ENCODE data around the gene PUM2.
A peak's percentile ranks its signal among the peaks of the same experiment; 100 is the strongest.
"Not testable (repeated sequence)": the region's sequence is repeated elsewhere in the genome, so short reads cannot be mapped to it uniquely, and the experiment has no call there.

The PUM2 gene

DNA sequence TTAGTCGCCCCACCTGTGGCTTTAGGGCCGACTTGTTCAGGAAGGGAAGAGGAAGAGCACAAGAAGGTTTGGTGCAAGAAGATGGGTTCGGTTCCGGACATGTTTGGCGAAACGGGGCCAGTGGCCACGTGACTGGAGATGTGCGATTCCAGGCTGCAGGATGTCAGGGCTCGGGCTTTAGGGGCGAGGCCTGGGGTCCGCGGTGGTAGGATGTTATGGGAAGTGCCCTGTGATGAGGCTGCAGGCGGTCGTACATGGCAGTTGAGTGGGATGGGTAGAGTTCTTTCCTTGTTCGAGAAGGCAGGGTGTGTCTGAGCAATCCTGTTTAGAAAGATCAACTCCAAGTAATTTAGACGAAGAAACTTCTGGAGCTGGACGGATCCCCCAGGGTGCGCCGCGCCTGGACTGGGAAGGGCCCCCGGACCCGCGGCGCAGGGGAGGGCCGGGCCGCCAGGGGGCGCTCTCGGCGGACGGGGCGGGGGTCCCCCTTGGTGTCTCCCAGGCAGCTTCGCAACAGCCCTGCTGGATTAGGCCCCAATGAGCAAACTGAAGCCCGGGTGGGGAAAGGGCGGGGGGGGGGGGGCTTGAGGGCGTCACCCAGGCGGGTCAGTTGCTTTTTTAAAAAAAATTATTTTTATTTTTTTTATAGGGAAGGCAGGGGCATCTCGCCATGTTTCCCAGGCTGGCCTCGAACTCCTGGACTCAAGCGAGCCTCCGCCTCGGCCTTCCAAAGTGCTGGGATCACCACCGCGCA lies 108.5 kb downstream of the PUM2 start:
- peak overlapping the region in 5 of 7 experiments; percentile 8 to 71 (median 46) for H3K4me3 ChIP-seq (ENCODE audit: control insufficient read depth in 1 of 7, extremely low read depth in 1 of 7, insufficient read depth in 4 of 7, low read depth in 2 of 7, low read length in 6 of 7)
- peak in 2 of 3 donors; percentile 35 to 47 for DNase-seq
- H3K4me1 ChIP-seq (ENCODE audit: control extremely low read depth in 1 of 4, control insufficient read depth in 4 of 4, insufficient read depth in 4 of 4, low read length in 3 of 4): peaks cover 0 to 4% (median 0%) of the 10 kb centered on the region in 4 experiments
- H3K9me3 ChIP-seq (ENCODE audit: control extremely low read depth in 1 of 5, control insufficient read depth in 4 of 5, insufficient read depth in 2 of 5, low read depth in 1 of 5, low read length in 4 of 5): peaks cover 0 to 2% (median 0%) of the 10 kb centered on the region in 5 experiments
- ChIA-PET CTCF (interaction anchor here (1.0 to 2.2 kb wide), 4 partner anchors 10 to 37 kb away, joined by 3 to 7 read pairs (median 4); no protein-coding TSS in a partner anchor), POLR2A (no interaction called here)
- WGBS (ENCODE audit: insufficient coverage): 53% methylated on average over 27 of the region's 43 CpGs
- H3K27ac ChIP-seq (ENCODE audit: insufficient read depth in 1 of 2, low read depth in 1 of 2, low read length in 2 of 2, poor library complexity in 1 of 2, severe bottlenecking in 2 of 2): no peak overlapping the region
- no peaks in the 10 kb centered on the region for H3K27me3 ChIP-seq (replicated peaks in 2 of 5; ENCODE audit: control insufficient read depth in 4 of 5, insufficient read depth in 5 of 5, low read length in 4 of 5)
- peaks cover 0 to 7% (median under 1%) of the 10 kb centered on the region in 4 experiments for H3K36me3 ChIP-seq (ENCODE audit: control insufficient read depth in 4 of 4, insufficient read depth in 4 of 4, low read length in 3 of 4)

DNA sequence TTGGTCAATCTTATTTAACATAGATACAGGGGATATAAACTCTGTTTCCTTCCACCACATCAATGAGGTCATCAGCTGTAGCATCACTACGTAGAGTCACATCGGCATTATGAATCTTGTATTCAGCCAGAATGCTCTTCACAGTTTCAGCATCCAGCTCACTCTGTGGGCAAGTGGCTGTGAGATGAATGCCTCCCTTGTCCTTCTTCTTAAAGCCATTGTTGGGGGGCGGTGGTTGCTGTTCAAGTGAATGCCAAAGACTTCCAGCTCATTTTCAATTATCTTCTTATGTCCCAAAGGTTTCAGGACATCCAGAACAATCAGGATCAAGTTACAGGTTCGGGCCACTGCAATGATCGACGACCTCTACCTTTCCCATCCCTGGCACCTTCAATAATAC lies 110.4 kb downstream of the PUM2 start:
- 100% methylated on average over 6 of the region's 6 CpGs for WGBS (ENCODE audit: insufficient coverage)
- H3K27ac ChIP-seq (ENCODE audit: insufficient read depth in 1 of 2, low read depth in 1 of 2, low read length in 2 of 2, poor library complexity in 1 of 2, severe bottlenecking in 2 of 2); DNase-seq; H3K36me3 ChIP-seq (ENCODE audit: control insufficient read depth in 4 of 4, insufficient read depth in 4 of 4, low read length in 3 of 4); H3K27me3 ChIP-seq (replicated peaks in 2 of 5; ENCODE audit: control insufficient read depth in 4 of 5, insufficient read depth in 5 of 5, low read length in 4 of 5); H3K4me3 ChIP-seq (ENCODE audit: control insufficient read depth in 1 of 7, extremely low read depth in 1 of 7, insufficient read depth in 4 of 7, low read depth in 2 of 7, low read length in 6 of 7); H3K4me1 ChIP-seq (ENCODE audit: control extremely low read depth in 1 of 4, control insufficient read depth in 4 of 4, insufficient read depth in 4 of 4, low read length in 3 of 4); H3K9me3 ChIP-seq (ENCODE audit: control extremely low read depth in 1 of 5, control insufficient read depth in 4 of 5, insufficient read depth in 2 of 5, low read depth in 1 of 5, low read length in 4 of 5); POLR2A ChIA-PET; CTCF ChIA-PET: not testable (repeated sequence)

DNA sequence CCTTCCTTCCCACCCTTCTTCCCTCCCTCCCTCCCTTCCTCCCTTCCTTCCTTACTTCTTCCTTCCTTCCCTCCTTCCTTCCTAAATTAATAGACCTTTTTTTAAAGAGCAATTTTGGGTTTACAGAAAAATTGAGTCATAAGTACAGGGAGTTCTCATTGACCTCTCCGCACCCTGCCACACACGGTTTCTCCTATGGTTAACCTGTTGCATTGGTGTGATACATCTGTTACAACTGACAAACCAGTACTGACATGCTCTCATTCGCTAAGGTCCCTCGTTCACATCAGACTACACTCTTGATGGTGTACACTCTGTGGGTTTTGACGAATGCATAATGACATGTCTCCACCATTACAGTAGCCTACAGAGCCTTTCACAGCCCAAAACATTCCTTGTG lies 114.1 kb downstream of the PUM2 start:
- WGBS (ENCODE audit: insufficient coverage): 98% methylated on average over 5 of the region's 5 CpGs

GRCh38 chr2:20235655-20236305 lies 114.9 kb downstream of the PUM2 start:
- Histone ChIP-seq H3K9me3 (ENCODE audit: control extremely low read depth in 1 of 5, control insufficient read depth in 4 of 5, insufficient read depth in 2 of 5, low read depth in 1 of 5, low read length in 4 of 5) (peaks cover 0 to 2% (median 0%) of the 10 kb centered on the region in 5 experiments), H3K4me1 (ENCODE audit: control extremely low read depth in 1 of 4, control insufficient read depth in 4 of 4, insufficient read depth in 4 of 4, low read length in 3 of 4) (no peaks in the 10 kb centered on the region), H3K27me3 (replicated peaks in 2 of 5; ENCODE audit: control insufficient read depth in 4 of 5, insufficient read depth in 5 of 5, low read length in 4 of 5) (no peaks in the 10 kb centered on the region), H3K27ac (ENCODE audit: insufficient read depth in 1 of 2, low read depth in 1 of 2, low read length in 2 of 2, poor library complexity in 1 of 2, severe bottlenecking in 2 of 2) (no peak overlapping the region), H3K4me3 (ENCODE audit: control insufficient read depth in 1 of 7, extremely low read depth in 1 of 7, insufficient read depth in 4 of 7, low read depth in 2 of 7, low read length in 6 of 7) (no peak overlapping the region), H3K36me3 (ENCODE audit: control insufficient read depth in 4 of 4, insufficient read depth in 4 of 4, low read length in 3 of 4) (no peaks in the 10 kb centered on the region)
- ChIA-PET CTCF (interaction anchor here (1.0 to 1.3 kb wide), 2 partner anchors 10 to 11 kb away, joined by 3 read pairs; no protein-coding TSS in a partner anchor), POLR2A (no interaction called here)
- DNase-seq: no peak
- WGBS (ENCODE audit: insufficient coverage): 89% methylated on average over 7 of the region's 10 CpGs

More for the DNA sequence above, 114.1 kb downstream of the PUM2 start:
- CTCF ChIA-PET: interaction anchor here (1.2 to 1.3 kb wide), 2 partner anchors 10 to 11 kb away, joined by 3 to 6 read pairs; partner anchors contain the start of gene SDC1
- Histone ChIP-seq H3K27ac (ENCODE audit: insufficient read depth in 1 of 2, low read depth in 1 of 2, low read length in 2 of 2, poor library complexity in 1 of 2, severe bottlenecking in 2 of 2) (no peak overlapping the region), H3K4me1 (ENCODE audit: control extremely low read depth in 1 of 4, control insufficient read depth in 4 of 4, insufficient read depth in 4 of 4, low read length in 3 of 4) (no peaks in the 10 kb centered on the region), H3K9me3 (ENCODE audit: control extremely low read depth in 1 of 5, control insufficient read depth in 4 of 5, insufficient read depth in 2 of 5, low read depth in 1 of 5, low read length in 4 of 5) (peaks cover 0 to 2% (median 0%) of the 10 kb centered on the region in 5 experiments), H3K27me3 (replicated peaks in 2 of 5; ENCODE audit: control insufficient read depth in 4 of 5, insufficient read depth in 5 of 5, low read length in 4 of 5) (no peaks in the 10 kb centered on the region), H3K4me3 (ENCODE audit: control insufficient read depth in 1 of 7, extremely low read depth in 1 of 7, insufficient read depth in 4 of 7, low read depth in 2 of 7, low read length in 6 of 7) (no peak overlapping the region), H3K36me3 (ENCODE audit: control insufficient read depth in 4 of 4, insufficient read depth in 4 of 4, low read length in 3 of 4) (no peaks in the 10 kb centered on the region)
- no peak for DNase-seq
- POLR2A ChIA-PET: no interaction called here

GRCh38 chr2:20234597-20234996 lies 116.0 kb downstream of the PUM2 start:
- H3K36me3 ChIP-seq (ENCODE audit: control insufficient read depth in 4 of 4, insufficient read depth in 4 of 4, low read length in 3 of 4); H3K27ac ChIP-seq (ENCODE audit: insufficient read depth in 1 of 2, low read depth in 1 of 2, low read length in 2 of 2, poor library complexity in 1 of 2, severe bottlenecking in 2 of 2); H3K9me3 ChIP-seq (ENCODE audit: control extremely low read depth in 1 of 5, control insufficient read depth in 4 of 5, insufficient read depth in 2 of 5, low read depth in 1 of 5, low read length in 4 of 5); H3K4me1 ChIP-seq (ENCODE audit: control extremely low read depth in 1 of 4, control insufficient read depth in 4 of 4, insufficient read depth in 4 of 4, low read length in 3 of 4); H3K27me3 ChIP-seq (replicated peaks in 2 of 5; ENCODE audit: control insufficient read depth in 4 of 5, insufficient read depth in 5 of 5, low read length in 4 of 5); POLR2A ChIA-PET; DNase-seq; H3K4me3 ChIP-seq (ENCODE audit: control insufficient read depth in 1 of 7, extremely low read depth in 1 of 7, insufficient read depth in 4 of 7, low read depth in 2 of 7, low read length in 6 of 7): not testable (repeated sequence)
- CTCF ChIA-PET: interaction anchor here (1.0 kb wide), 1 partner anchor 9 kb away, joined by 3 read pairs; no protein-coding TSS in a partner anchor
- no CpG with 5 or more reads among the region's 2 CpGs for WGBS (ENCODE audit: insufficient coverage)

- no peaks in the 10 kb centered on the region for H3K27me3 ChIP-seq (replicated peaks in 2 of 5; ENCODE audit: control insufficient read depth in 4 of 5, insufficient read depth in 5 of 5, low read length in 4 of 5)
- DNase-seq: no peak
- CTCF ChIA-PET: interaction anchor here (0.7 to 2.0 kb wide), 3 partner anchors 9 to 58 kb away, joined by 3 to 7 read pairs (median 3); no protein-coding TSS in a partner anchor
These were observed 117.8 kb downstream of the PUM2 start for GRCh38 chr2:20232837-20233207.

GRCh38 chr2:20231598-20232026 lies 119.0 kb downstream of the PUM2 start:
- H3K27me3 ChIP-seq (replicated peaks in 2 of 5; ENCODE audit: control insufficient read depth in 4 of 5, insufficient read depth in 5 of 5, low read length in 4 of 5): peaks cover 0 to 2% (median 0%) of the 10 kb centered on the region in 5 experiments
- ChIA-PET CTCF (interaction anchor here (0.6 to 2.0 kb wide), 6 partner anchors 10 to 251 kb away, joined by 3 to 7 read pairs (median 3); no protein-coding TSS in a partner anchor), POLR2A (no interaction called here)
- no peaks in the 10 kb centered on the region for H3K9me3 ChIP-seq (ENCODE audit: control extremely low read depth in 1 of 5, control insufficient read depth in 4 of 5, insufficient read depth in 2 of 5, low read depth in 1 of 5, low read length in 4 of 5)
- H3K27ac ChIP-seq (ENCODE audit: insufficient read depth in 1 of 2, low read depth in 1 of 2, low read length in 2 of 2, poor library complexity in 1 of 2, severe bottlenecking in 2 of 2): no peak overlapping the region
- H3K4me3 ChIP-seq (ENCODE audit: control insufficient read depth in 1 of 7, extremely low read depth in 1 of 7, insufficient read depth in 4 of 7, low read depth in 2 of 7, low read length in 6 of 7): no peak overlapping the region
- no peak for DNase-seq
- no peaks in the 10 kb centered on the region for H3K36me3 ChIP-seq (ENCODE audit: control insufficient read depth in 4 of 4, insufficient read depth in 4 of 4, low read length in 3 of 4)
- no peaks in the 10 kb centered on the region for H3K4me1 ChIP-seq (ENCODE audit: control extremely low read depth in 1 of 4, control insufficient read depth in 4 of 4, insufficient read depth in 4 of 4, low read length in 3 of 4)
- 94% methylated on average over 4 of the region's 6 CpGs for WGBS (ENCODE audit: insufficient coverage)

More at GRCh38 chr2:20232837-20233207, 117.8 kb downstream of the PUM2 start:
- H3K9me3 ChIP-seq (ENCODE audit: control extremely low read depth in 1 of 5, control insufficient read depth in 4 of 5, insufficient read depth in 2 of 5, low read depth in 1 of 5, low read length in 4 of 5): no peaks in the 10 kb centered on the region
- no peaks in the 10 kb centered on the region for H3K4me1 ChIP-seq (ENCODE audit: control extremely low read depth in 1 of 4, control insufficient read depth in 4 of 4, insufficient read depth in 4 of 4, low read length in 3 of 4)
- no peak overlapping the region for H3K4me3 ChIP-seq (ENCODE audit: control insufficient read depth in 1 of 7, extremely low read depth in 1 of 7, insufficient read depth in 4 of 7, low read depth in 2 of 7, low read length in 6 of 7)
- 96% methylated on average over 4 of the region's 5 CpGs for WGBS (ENCODE audit: insufficient coverage)
- no peaks in the 10 kb centered on the region for H3K36me3 ChIP-seq (ENCODE audit: control insufficient read depth in 4 of 4, insufficient read depth in 4 of 4, low read length in 3 of 4)
- POLR2A ChIA-PET: no interaction called here
- no peak overlapping the region for H3K27ac ChIP-seq (ENCODE audit: insufficient read depth in 1 of 2, low read depth in 1 of 2, low read length in 2 of 2, poor library complexity in 1 of 2, severe bottlenecking in 2 of 2)
